ENCODE data around the gene MYBPC2. TPM values are rescaled to one million over a fixed set of nuclear protein-coding genes. Genes with fewer than 3 reads are reported as not detected.

Gene MYBPC2
- total RNA-seq, 6 experiments from 2014 or later, result 0.12 to 0.56 (median 0.30) TPM; not detected in 3

DNA sequence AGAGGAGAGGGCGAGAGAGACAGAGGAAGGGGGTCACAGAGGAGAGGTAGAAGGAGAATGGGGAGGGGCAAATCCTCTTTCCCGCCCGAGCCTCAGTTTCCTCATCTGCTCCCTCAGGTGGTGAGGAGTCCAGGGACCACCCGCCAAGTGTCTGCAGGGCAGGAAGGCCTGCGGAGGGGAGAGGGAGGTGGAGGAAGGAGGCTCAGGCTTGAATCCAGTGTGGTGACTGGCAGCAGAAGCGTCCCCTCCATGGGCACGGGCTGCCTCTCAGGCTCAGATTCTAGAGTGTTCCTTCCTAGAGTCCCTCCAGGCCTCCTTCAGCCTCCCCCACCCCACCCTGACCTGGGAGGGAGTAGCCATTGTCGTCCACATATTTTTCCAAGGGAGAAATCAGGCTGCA, 60.5 kb downstream of the MYBPC2 start:
- intact Hi-C loops (cut with DNase I), result no loop called here
- no peak overlapping the region for H3K27ac ChIP-seq
- WGBS (ENCODE audit: insufficient coverage, low coverage, low lambda C conversion rate, missing lambda C conversion rate), result 100% methylated on average over 1 of the region's 8 CpGs
- no peaks in the 10 kb centered on the region for H3K36me3 ChIP-seq
- H3K27me3 ChIP-seq, result no peaks in the 10 kb centered on the region
- no peak overlapping the region for H3K4me3 ChIP-seq
- DNase-seq (peak in 1 of 3 donors; percentile 31), ATAC-seq (no peak)
- H3K4me1 ChIP-seq, result no peaks in the 10 kb centered on the region
- H3K9me3 ChIP-seq, result no peaks in the 10 kb centered on the region
- TF ChIP-seq POLR2A (IDR thresholded peaks at IDR 0.05), result no peak
- TF ChIP-seq, protein P1, sequence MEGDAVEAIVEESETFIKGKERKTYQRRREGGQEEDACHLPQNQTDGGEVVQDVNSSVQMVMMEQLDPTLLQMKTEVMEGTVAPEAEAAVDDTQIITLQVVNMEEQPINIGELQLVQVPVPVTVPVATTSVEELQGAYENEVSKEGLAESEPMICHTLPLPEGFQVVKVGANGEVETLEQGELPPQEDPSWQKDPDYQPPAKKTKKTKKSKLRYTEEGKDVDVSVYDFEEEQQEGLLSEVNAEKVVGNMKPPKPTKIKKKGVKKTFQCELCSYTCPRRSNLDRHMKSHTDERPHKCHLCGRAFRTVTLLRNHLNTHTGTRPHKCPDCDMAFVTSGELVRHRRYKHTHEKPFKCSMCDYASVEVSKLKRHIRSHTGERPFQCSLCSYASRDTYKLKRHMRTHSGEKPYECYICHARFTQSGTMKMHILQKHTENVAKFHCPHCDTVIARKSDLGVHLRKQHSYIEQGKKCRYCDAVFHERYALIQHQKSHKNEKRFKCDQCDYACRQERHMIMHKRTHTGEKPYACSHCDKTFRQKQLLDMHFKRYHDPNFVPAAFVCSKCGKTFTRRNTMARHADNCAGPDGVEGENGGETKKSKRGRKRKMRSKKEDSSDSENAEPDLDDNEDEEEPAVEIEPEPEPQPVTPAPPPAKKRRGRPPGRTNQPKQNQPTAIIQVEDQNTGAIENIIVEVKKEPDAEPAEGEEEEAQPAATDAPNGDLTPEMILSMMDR (IDR thresholded peaks at IDR 0.05), result no peak

DNA sequence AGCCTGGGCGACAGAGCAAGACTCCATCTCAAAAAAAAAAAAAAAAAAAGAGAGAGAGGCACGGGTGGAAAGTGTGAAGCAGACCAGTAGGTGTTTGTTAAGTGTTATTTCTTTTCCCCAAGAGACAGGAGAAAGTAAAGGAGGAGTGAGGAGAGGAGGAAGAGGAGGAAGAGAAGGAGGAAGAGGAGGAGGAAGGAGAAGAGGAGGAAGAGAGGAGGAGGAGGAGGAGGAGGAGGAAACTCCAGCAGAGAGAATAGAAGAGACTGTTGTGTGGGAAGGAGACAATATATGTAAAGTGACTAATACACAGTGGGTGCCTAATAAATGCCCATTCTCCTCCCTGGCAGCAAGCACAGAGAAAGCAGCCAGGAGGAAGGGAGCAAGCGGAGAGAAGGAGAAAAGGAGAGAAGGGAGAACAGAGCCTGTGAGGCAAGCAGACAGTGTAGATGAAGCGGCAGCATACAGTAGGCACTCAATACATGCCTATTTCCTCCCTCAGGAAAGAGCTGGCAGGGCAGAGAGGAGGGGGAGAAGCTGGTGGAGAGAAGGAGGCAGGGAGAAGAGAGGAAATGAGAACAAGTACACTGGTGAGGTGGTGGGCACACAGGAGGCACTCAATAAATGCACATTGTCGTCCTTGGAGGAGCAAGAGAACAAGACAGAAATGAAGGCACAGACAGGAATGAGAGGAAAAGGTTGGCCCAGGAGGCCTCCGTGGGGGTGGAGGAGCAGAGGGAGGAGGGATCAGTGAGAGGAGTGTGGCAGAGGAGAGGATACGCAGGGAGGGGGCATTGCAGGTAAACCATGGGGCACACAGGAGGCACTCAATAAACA, 61.7 kb downstream of the MYBPC2 start:
- Histone ChIP-seq H3K36me3 (no peaks in the 10 kb centered on the region), H3K27me3 (no peaks in the 10 kb centered on the region), H3K4me3 (no peak overlapping the region), H3K9me3 (no peaks in the 10 kb centered on the region), H3K27ac (no peak overlapping the region), H3K4me1 (no peaks in the 10 kb centered on the region)
- intact Hi-C loops (cut with DNase I), result no loop called here
- WGBS (ENCODE audit: insufficient coverage, low coverage, low lambda C conversion rate, missing lambda C conversion rate), result 55% methylated on average over 7 of the region's 7 CpGs
- DNase-seq, result peak in 1 of 3 donors; percentile 3
- TF ChIP-seq POLR2A (IDR thresholded peaks at IDR 0.05), result no peak
- TF ChIP-seq, protein P1 (IDR thresholded peaks at IDR 0.05), result no peak
- no peak for ATAC-seq

DNA sequence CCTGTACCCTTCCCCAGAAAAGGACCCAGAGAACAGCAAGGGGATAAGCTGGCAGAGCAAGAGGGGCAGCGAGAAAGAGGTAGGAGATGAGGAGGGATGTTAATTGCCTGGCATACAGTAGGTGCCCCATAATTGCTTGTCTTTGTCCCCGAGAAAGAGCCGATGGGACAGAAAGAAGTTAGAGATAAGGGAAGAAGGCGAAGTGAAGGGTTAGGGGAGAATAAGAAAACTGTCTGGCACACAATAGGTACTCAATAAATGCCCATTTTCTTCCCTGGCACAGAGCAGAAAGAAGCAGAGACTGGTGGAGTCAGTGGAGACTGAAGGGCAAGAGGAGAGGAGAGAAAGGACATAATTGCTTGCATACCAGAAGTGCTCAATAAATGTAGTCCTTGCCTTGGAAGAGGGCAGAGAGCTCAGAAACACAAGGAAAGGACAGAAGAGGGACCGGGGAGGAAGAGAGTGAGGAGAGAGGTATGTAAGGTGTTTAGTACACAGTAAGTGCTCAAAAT, 62.4 kb downstream of the MYBPC2 start:
- intact Hi-C loops (cut with DNase I), result no loop called here
- H3K27ac ChIP-seq, result no peak overlapping the region
- WGBS (ENCODE audit: insufficient coverage, low coverage, low lambda C conversion rate, missing lambda C conversion rate), result 84% methylated on average over 5 of the region's 5 CpGs
- ATAC-seq (no peak), DNase-seq (no peak)
- H3K4me3 ChIP-seq, result no peak overlapping the region
- H3K4me1 ChIP-seq, result no peaks in the 10 kb centered on the region
- TF ChIP-seq POLR2A (IDR thresholded peaks at IDR 0.05), result no peak
- TF ChIP-seq, protein P1 (IDR thresholded peaks at IDR 0.05), result no peak
- no peaks in the 10 kb centered on the region for H3K27me3 ChIP-seq
- no peaks in the 10 kb centered on the region for H3K36me3 ChIP-seq
- no peaks in the 10 kb centered on the region for H3K9me3 ChIP-seq

DNA sequence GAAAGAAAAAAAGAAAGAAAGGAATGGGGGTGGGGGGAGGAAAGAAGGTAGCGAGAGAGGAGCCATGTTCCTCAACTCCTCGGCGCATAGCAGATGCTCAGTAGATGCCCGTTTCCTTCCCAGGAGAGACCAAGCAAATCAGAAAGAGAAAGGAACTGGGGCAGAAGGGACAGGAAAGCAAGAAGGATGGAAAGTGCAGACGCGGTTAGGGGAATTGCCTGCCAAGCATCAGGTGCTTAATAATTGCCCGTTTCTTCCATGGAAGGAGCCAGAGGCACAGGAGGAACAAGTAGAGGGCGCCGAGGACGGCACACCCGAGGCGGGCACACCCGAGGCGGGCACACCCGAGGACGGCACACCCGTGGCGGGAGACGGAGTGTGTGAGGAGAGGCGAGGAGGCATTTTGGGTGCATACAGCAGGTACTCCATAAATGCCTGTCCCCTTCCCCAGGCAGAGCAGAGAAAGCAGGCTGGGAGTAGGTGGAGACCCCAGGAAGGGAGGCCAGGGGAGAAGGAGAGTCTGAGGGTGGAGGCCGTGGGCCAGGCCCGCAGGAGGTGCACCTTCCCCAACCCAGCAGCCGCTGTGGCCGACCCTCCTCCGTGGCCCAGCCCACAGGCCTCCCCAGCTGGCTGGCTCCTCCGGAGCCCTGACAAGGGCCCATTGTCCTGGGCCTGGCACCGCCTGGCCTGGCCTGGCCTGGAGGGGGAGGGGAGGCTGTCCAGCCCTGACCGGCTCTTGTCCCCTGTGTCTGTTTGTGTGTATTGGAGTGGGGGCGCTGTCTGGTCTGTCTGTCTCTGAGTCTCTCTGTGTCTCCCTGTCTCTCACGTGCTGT, 63.7 kb downstream of the MYBPC2 start:
- peak; percentile 31 to 54 (median 38) for ATAC-seq

More for the DNA sequence above, 63.7 kb downstream of the MYBPC2 start:
- H3K4me3 ChIP-seq, result no peak overlapping the region
- peak in 2 of 3 donors; percentile 18 to 52 for DNase-seq
- no peaks in the 10 kb centered on the region for H3K27me3 ChIP-seq
- H3K27ac ChIP-seq, result no peak overlapping the region
- H3K9me3 ChIP-seq, result no peaks in the 10 kb centered on the region
- no peaks in the 10 kb centered on the region for H3K4me1 ChIP-seq
- WGBS (ENCODE audit: insufficient coverage, low coverage, low lambda C conversion rate, missing lambda C conversion rate), result 74% methylated on average over 11 of the region's 30 CpGs
- TF ChIP-seq POLR2A (IDR thresholded peaks at IDR 0.05), result no peak
- TF ChIP-seq, protein P1 (IDR thresholded peaks at IDR 0.05), result no peak
- no peaks in the 10 kb centered on the region for H3K36me3 ChIP-seq
- intact Hi-C loops (cut with DNase I), result no loop called here

All from right lobe of liver (tissue), 6 donors.